ENCODE results near the gene TSC22D3. TPM values are rescaled to one million over a fixed set of nuclear protein-coding genes. Genes with fewer than 3 reads are reported as not detected.

The TSC22D3 gene
- total and polyA plus RNA-seq, 12 donors = 132 to 474 (median 298) TPM

DNA sequence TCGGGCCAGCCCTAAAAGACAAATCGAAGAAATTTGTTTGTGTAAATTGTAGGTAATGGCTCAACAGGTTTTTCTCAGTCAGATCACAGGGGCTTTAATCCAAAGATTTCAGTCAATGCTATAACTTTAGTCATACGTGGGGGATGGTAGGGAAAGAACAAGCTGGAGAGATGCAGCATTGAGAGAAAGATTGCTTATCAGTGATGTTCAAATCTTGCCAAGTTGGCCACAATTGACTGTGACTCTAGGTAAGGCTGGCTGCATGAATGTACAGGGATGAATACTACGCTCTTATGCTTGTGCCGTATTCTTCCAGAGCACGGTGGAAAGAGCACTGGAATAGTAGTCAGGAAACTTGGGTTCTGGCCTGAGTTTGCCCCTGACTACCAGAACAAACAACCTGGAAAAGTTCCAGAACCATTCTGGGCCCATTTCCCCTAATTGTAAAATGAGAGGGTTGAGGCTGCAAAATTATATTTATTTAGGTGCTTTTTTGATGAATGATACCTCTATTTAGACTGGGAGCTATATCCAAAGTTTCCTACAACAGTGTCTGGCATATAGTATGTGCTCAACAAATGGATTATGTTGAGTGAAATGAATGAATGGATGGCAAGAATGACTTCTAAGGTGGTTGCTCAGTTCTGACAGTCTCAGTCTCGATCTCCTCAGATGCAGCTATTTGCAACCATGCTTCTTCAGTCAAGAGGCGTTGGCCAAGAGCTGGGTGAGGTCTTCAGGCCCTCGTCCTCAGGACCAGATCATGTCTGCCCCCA lies 44.4 kb downstream of the TSC22D3 start:
- Histone ChIP-seq H3K4me1 (replicated peaks in 1 of 2) (peaks cover 38 to 58% of the 10 kb centered on the region in 2 donors), H3K27ac (peak overlapping the region; percentile 60 to 83 (median 72)), H3K36me3 (replicated peaks in 1 of 2) (no peaks in the 10 kb centered on the region), H3K9me3 (replicated peaks in 1 of 3) (no peaks in the 10 kb centered on the region), H3K4me3 (no peak overlapping the region), H3K27me3 (no peaks in the 10 kb centered on the region)
- intact Hi-C loops (cut with DNase I) = no loop called here
- DNase-seq = peak in 3 of 7 donors; percentile 39 to 62 (median 58)
- WGBS, 4 donors = 30 to 57% (median 52%) methylated on average over 5 to 9 of the region's 9 CpGs
- TF ChIP-seq POLR2A (IDR thresholded peaks at IDR 0.05) (no peak), CTCF (IDR thresholded peaks at IDR 0.05) (no peak)

GRCh38 chrX:107730298-107730655 lies 45.3 kb downstream of the TSC22D3 start:
- Histone ChIP-seq H3K27me3 (no peaks in the 10 kb centered on the region), H3K4me3 (no peak overlapping the region), H3K9me3 (replicated peaks in 1 of 3) (no peaks in the 10 kb centered on the region), H3K4me1 (replicated peaks in 1 of 2) (peaks cover 46 to 66% of the 10 kb centered on the region in 2 donors), H3K36me3 (replicated peaks in 1 of 2) (no peaks in the 10 kb centered on the region), H3K27ac (peak overlapping the region in 4 of 5 donors; percentile 27 to 83 (median 68))
- intact Hi-C loops (cut with DNase I) = no loop called here
- DNase-seq = no peak
- 47 to 52% (median 50%) methylated on average over 1 of the region's 1 CpG; no CpG with 5 or more reads in 1 of the 4 donors for WGBS, 4 donors
- TF ChIP-seq CTCF (IDR thresholded peaks at IDR 0.05) (no peak), POLR2A (IDR thresholded peaks at IDR 0.05) (no peak)

- Histone ChIP-seq H3K27ac (peak overlapping the region in 4 of 5 donors; percentile 54 to 83 (median 66)), H3K4me1 (replicated peaks in 1 of 2) (peaks cover 51 to 71% of the 10 kb centered on the region in 2 donors), H3K4me3 (no peak overlapping the region), H3K36me3 (replicated peaks in 1 of 2) (no peaks in the 10 kb centered on the region), H3K9me3 (replicated peaks in 1 of 3) (no peaks in the 10 kb centered on the region), H3K27me3 (no peaks in the 10 kb centered on the region)
- WGBS, 4 donors = 44 to 74% (median 60%) methylated on average over 6 to 8 of the region's 8 CpGs
- DNase-seq = peak in 1 of 7 donors; percentile 31
- TF ChIP-seq CTCF (IDR thresholded peaks at IDR 0.05) = no peak
- TF ChIP-seq POLR2A (IDR thresholded peaks at IDR 0.05) = no peak
- intact Hi-C loops (cut with DNase I) = no loop called here
Observed at GRCh38 chrX:107729558-107730297, 45.9 kb downstream of the TSC22D3 start.

GRCh38 chrX:107728371-107729099 lies 47.1 kb downstream of the TSC22D3 start:
- no peaks in the 10 kb centered on the region for H3K36me3 ChIP-seq (replicated peaks in 1 of 2)
- peak overlapping the region in 4 of 5 donors; percentile 54 to 83 (median 66) for H3K27ac ChIP-seq
- intact Hi-C loops (cut with DNase I) = no loop called here
- peaks cover 51 to 76% of the 10 kb centered on the region in 2 donors for H3K4me1 ChIP-seq (replicated peaks in 1 of 2)
- 68 to 78% (median 72%) methylated on average over 4 of the region's 4 CpGs for whole genome bisulfite sequencing, 4 donors
- no peaks in the 10 kb centered on the region for H3K9me3 ChIP-seq (replicated peaks in 1 of 3)
- no peak overlapping the region for H3K4me3 ChIP-seq
- H3K27me3 ChIP-seq = no peaks in the 10 kb centered on the region
- TF ChIP-seq CTCF (IDR thresholded peaks at IDR 0.05) (no peak), POLR2A (IDR thresholded peaks at IDR 0.05) (no peak)
- DNase-seq = no peak
